ENCODE data around the gene MAIP1.
"Not testable (repeated sequence)": the region's sequence is repeated elsewhere in the genome, so short reads cannot be mapped to it uniquely, and the experiment has no call there.

The MAIP1 gene, protein sequence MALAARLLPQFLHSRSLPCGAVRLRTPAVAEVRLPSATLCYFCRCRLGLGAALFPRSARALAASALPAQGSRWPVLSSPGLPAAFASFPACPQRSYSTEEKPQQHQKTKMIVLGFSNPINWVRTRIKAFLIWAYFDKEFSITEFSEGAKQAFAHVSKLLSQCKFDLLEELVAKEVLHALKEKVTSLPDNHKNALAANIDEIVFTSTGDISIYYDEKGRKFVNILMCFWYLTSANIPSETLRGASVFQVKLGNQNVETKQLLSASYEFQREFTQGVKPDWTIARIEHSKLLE

DNA sequence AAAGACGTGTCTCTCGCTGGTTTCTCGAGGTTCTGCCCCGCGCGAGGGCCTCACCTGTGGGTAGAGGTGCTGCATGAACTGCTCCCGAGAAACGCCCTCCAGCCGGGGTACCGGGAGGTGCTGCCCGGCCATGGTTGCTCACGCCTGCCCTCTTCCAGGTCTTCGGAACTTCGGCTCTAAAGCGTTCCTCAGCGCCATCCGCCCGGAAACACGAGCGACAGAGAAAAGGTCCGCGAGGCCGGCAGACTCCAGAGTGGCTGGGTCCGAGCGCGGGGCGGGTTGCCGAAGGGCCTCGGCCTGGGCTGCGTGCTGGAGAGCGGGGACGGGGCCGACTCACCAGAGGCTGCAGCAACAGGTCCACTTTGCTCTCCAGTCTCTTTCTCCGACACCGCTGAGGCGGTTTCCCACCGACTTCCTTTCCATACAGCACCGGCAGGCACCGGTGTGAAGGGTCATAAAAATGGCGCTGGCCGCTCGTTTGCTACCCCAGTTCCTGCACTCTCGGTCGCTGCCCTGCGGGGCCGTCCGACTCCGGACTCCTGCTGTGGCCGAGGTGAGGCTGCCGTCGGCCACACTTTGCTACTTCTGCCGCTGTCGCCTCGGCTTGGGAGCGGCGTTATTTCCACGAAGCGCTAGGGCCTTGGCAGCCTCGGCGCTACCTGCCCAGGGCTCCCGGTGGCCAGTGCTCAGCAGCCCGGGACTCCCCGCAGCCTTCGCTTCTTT lies at the start of gene MAIP1, which contains the start of gene TYW5:
Gene MAIP1, plus strand, starts transcription at position 244 of the 723 bp plus-strand sequence. Its CDS starts 217 bp downstream, at position 461.
Gene TYW5, minus strand, starts transcription at position 153 of the 723 bp plus-strand sequence. Its CDS starts 21 bp downstream, at position 132.
- peak; percentile 70 for DNase-seq (ENCODE audit: low read depth)

DNA sequence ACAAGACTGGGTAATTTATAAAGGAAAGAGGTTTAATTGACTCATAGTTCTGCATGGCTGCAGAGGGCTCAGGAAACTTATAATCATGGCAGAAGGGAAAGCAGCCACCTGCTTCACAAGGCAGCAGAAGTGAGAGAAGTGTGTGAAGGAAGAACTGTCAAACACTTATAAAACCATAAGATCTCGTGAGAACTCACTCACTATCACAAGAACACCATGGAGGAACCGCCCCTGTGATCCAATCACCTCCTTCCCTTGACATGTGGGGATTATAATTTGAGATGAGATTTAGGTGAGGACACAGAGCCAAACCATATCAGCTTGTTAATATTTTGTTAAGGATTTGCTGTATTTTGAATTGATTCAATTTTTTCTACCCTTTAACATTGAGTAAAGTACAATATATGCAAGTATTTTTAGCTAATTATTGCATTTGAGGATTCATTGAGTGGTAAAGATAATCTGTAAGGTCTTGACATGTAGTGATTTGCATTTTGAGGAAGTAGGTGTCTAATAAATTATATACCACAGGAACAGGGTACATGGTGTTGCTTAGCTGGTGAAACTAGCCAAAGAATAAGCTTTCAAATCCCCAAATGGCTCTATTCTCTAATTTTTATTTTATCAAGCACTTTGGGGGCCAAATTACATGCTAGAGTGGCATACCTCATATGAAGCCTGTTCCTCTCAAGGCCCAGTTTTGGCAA lies 48.2 kb upstream of the MAIP1 start:
- no peak for DNase-seq (ENCODE audit: low read depth)

DNA sequence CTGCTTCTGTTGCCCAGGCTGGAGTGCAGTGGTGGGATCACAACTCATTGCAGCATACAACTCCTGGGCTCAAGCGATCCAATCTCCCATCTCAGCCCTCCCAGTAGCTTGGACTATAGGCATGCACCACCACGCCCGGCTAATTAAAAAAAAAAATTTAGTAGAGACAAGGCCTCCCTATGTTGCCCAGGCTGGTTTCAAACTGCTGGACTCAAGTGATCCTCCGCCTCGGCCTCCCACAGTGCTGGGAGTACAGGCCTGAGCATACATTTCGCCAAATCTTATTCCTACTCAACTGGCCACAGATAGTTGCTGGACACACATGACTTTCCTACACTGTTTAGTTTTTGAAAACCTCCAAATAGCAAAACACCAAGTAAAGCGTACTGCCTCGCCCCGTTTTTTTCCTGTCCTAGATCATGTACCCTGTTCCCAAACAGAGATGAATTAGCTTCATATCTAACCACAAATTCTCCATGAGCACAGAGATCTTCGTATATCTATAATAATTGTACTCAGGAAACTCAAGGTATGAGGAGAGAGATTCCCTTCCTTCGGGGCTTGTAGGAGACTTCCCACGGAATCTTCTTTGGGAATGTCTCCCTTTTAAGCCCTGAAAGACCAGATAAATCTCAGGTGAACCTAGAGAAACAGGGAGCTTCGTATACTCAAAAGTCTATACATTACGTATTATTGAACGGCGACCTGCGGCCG lies 44.9 kb upstream of the MAIP1 start:
- DNase-seq (ENCODE audit: low read depth) = peak; percentile 13

DNA sequence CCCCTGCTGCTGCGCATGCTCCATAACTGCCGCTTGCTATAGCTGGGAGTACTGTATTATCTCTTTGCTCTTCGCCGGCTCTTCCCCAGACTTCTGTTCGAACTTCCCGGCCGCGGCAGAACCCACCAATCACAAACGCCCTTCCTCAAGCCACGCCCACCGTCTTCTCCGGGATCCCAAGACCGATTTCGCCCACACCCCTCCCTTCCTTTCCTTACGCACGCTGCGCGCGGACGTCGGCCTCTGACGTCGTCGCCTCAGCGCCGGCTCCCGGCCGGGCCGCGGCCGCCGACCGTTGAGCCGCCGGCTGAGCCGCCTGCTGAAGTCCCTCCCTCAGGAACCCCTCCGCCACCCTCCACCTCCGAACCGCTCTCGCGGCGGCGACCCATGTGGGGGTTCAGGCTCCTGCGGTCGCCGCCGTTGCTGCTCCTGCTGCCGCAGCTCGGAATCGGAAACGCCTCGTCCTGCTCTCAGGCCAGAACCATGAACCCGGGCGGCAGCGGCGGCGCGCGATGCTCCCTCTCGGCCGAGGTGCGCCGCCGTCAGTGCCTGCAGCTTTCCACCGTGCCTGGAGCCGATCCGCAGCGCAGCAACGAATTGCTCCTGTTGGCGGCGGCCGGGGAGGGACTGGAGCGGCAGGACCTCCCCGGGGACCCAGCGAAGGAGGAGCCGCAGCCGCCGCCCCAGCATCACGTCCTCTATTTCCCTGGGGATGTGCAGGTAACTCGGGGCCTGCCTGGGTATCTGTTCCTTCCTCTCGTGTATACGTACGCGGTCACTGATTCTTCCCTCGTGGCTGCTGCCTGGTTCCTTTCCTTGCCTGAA lies 44.1 kb upstream of the MAIP1 start, which contains the start of gene C2orf69:
Gene C2orf69, plus strand, starts transcription at position 242 of the 825 bp plus-strand sequence. Its CDS starts 146 bp downstream, at position 388.
- peak; percentile 98 for DNase-seq (ENCODE audit: low read depth)

DNA sequence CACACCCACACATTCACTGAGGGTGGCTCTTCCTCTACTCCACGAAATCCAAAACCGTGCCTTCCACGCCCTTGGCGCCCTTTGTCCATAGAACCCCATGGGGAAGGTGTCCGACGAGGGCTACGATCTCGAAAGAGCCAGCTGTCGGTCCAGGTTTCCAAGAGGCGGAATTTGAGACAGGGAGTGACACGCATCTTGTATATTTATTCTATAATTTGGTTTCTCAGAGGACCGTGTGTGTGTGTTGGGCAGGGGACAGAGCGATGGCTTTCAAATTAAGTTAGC lies 43.6 kb upstream of the MAIP1 start:
- DNase-seq (ENCODE audit: low read depth) = no peak

DNA sequence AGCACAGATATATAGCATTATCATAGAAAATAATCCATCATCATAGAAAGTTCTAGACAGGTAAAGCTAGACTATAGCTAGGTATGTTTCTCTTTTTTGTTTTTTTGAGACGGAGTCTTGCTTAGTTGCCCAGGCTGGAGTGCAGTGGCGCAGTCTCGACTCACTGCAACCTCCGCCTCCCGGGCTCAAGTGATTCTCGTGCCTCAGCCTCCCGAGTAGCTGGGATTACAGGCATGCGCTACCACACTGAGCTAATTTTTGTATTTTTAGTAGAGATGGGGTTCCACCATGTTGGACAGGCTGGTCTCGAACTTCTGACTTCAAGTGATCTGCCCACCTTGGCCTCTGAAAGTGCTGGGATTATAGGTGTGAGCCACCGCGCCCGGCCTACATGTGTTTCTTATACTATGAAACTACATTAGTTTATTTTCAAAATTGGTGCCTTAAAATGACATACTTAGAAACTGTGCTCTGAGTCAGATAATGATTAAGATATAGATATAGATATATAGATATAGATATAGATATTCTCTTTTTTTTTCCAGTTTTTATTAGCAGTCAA lies 42.7 kb upstream of the MAIP1 start:
- DNase-seq (ENCODE audit: low read depth) = not testable (repeated sequence)

DNA sequence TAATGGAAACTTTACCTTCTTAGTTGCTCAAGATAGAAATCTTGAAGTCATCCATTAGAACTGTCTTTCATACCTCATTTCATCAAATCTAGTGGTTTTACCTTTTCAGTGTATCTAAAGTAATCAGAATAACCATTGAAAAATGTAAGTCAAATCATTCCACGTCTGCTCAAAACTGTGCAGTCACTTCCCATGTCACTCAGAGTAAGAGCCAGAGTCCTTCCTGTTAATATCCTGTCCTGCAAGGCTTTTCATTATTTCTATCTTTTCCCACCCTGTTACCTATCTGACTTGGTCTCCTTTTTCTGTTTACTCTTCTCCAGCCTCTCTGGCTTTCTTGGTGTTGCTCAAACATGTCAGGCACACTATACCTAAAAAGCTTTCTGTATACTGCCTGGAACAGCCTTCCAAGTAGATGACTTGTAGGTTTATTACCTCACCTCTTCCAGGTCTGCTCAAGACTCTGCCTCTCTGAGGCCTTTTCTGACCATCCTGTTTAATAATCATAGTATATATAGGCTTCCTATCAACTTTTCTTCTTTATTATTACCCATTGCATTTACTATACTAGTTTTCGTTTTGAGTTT lies 40.9 kb upstream of the MAIP1 start:
- no peak for DNase-seq (ENCODE audit: low read depth)

DNA sequence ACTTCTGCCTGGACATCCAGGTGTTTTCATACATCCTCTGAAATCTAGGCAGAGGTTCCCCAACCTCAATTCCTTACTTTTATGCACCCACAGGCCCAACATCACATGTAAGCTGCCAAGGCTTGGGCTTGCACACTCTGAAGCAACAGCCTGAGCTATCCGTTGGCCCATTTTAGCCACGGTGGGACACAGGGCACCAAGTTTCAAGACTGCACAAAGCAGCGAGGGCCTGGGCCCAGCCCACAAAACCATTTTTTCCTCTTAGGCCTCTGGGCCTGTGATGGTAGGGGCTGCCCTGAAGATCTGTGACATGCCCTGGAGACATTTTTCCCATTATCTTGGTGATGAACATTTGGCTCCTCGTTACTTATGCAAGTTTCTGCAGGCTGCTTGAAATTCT lies 38.4 kb upstream of the MAIP1 start:
- DNase-seq (ENCODE audit: low read depth) = no peak

DNA sequence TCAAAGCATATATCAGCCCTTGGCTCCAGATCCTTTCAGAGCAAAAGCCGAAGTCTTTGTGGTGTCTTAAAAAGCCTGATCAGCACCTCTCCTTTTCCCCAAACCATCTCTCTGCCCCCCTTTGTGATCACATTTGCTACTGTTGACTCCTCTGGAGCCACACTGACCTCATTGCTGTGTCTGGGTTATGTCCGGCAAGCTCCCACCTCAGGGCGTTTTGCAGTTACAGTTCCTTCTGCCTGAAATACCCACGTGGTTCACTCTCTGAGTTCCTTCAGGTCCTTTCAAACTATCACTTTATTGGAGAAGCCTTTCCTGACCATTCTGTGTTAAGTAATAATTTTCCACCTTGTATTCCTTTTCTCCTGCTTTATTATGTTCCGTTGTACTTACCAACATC lies 32.5 kb upstream of the MAIP1 start:
- no peak for DNase-seq (ENCODE audit: low read depth)

DNA sequence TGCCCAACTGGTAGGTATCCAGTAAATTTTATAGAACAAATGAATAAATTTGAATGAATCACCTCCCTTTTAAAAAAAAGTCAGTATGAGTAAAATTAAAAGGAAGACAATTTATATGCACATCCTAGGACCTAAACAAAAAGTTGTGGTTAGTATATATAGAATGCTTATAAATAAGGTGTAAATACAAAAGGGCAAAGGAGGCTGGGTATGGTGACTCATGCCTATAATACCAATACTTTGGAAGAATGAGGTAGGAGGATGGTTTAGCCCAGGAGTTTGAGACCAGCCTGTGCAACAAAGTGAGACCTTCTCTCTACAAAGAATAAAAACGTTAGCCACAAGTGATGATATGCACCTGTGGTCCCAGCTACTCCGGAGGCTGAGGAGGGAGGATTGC lies 31.5 kb upstream of the MAIP1 start:
- no peak for DNase-seq (ENCODE audit: low read depth)

DNA sequence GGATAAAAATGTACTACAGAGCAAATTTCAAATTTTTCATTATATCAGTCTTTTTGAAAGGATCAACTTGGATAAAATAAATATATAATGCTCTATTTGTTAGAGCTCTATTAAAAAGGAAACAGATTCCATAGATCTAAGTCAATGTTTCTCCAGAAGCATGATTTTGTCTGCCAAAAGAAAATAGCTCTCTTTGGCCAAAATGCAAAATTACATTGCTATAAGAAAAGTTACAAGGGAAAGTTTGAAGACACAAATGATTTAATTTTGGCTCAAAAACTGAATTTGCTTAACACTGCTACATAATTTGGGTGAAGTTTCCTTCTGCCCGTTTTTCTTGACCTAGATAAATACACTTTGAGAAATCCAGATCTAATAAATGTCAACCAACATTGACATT lies 28.6 kb upstream of the MAIP1 start:
- DNase-seq (ENCODE audit: low read depth) = no peak

DNA sequence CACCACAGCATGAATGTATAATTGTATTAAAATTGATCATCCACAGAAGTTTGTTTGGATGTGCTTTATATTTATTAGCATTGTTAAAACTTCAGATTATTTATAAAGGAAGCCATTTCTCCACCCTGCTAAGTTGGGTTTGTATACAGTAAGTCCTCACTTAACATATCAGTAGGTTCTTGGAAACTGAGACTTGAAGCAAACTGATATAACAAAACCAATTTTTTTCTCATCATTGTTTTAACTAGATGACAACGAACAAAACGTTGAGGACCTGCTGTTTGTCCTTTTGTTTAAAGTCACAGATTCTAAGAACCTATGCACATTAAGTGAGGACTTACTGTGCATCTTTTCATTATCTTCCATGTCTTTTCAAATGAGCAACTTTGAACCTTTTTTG lies 27.2 kb upstream of the MAIP1 start:
- DNase-seq (ENCODE audit: low read depth) = no peak

DNA sequence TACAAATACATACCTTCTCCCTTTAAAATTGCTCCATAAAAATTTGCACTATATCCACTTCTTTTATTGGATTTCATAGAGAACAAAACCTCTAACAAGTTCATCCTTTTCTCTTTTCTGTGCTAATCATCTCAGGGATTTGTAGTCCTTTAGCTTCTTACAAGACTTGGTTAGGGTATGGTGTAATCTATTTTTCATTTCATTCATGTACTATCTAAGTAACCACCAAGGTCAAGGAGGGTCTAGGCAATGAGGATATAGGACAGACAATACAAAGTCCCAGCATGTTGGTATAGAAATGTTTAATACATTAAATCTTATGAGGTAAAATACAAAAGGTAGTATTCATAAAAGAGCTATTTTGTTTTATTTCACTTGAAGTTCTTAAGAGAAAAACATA lies 26.8 kb upstream of the MAIP1 start:
- DNase-seq (ENCODE audit: low read depth) = no peak

DNA sequence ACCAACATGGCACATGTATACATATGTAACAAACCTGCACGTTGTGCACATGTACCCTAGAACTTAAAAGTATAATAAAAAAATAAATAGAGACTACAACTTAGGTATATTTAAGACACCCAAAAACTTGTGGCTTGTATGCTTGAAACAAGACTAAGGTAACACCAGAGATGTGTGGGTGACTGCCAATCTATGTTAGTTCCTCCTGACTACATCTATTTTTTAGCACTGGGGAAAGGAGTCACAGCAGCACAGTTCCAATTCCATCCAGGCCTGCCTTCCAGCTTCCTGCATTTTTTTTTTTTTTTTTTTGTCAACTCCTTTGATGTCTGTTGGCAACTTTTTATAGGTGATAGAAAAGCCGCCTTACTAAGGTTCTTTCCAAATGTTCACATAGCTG lies 26.1 kb upstream of the MAIP1 start:
- no peak for DNase-seq (ENCODE audit: low read depth)

DNA sequence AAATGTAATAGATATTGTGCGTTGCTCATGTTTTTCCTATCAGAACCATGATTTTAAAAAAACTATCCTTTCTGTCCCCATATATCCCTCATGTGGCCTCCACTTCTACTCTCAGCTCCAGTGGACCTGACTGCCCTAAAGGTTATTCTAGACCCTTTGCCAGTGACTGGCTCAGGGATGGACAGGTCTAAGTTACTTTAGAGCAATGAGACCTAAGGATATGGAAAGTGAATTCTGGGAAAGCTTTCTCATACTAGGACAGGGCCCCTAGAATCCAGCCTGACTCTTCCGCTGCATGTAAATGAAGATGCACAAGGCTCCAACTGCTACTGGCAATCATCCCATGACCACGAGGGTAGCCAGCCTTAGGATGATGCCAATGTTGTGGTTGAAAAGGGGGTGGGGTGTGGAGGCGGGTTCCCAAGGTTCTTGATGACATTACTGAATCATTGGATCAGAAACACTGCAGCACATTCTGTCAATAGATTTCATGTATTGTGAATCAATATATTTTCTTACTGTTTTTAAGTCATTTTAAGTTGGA lies 23.0 kb upstream of the MAIP1 start:
- no peak for DNase-seq (ENCODE audit: low read depth)

DNA sequence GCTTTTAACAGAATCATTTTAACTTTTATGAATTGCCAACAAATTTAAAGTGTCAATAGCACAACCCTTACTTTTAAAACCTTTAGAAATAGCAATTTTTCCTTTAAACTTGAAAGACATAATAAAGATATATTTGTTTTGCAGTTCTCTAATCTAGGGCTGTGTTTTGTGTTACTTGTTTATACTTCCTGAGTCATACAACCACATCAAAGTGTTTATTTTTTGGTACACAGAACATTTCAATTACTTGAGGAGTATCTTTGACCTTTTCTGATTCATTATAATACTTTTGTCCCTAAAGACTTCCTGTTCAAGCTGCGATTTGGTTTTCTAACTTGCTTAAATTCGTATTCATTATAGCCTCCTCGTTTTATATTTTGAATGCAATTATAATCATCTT lies 21.9 kb upstream of the MAIP1 start:
- no peak for DNase-seq (ENCODE audit: low read depth)

DNA sequence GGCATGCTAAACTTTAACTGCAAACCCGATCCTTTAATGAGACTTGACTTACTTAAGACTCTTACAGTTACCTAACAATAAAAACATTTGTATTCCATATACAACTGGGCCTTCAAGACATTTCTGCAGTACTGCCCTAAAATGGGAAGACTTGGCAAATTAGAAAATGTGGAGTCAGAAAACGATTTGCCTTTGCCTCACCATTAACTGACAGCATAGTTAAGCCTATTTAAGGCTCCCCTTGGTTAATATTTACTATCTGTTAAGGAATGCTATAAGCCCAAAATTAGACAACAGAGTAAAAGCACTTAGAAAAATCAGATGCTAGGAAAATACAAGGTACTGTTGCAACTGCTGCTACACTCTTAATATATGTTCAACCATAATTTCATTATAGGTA lies 18.8 kb upstream of the MAIP1 start:
- DNase-seq (ENCODE audit: low read depth) = no peak

DNA sequence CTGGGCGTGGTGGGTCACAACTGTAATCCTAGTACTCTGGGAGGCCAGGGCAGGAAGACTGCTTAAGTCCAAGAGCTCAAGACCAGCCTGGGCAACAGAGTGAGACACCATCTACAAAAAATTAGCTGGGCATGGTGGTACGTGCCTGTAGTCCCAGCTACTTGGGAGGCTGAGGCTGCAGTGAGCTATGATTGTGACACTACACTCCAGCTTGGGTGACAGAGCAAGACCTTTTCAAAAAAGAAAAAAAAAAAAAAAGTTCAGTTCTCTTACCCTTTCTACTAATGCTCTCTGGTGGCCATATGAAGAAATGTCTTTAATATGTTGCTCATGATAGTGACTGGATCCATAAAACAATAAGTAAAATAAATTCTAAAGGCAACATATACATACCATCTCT lies 15.0 kb upstream of the MAIP1 start:
- no peak for DNase-seq (ENCODE audit: low read depth)

DNA sequence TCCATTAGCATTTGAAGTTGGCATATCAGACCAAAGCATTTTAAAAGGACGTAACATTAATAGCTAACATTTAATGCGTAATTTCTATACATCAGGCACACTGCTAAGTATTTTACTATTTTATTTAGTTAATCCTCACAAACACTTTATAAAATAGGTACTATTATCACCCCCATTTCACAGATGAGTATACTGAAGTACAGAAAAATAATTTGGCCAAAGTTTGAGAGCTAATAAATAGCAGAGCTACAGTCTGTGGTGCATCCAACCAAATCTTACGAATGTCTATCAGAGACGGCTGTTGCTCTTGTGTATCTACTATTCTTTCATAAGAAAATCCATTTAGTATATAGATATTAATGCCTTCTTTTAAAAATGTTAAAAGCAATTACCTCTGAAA lies 12.0 kb upstream of the MAIP1 start:
- DNase-seq (ENCODE audit: low read depth) = no peak

DNA sequence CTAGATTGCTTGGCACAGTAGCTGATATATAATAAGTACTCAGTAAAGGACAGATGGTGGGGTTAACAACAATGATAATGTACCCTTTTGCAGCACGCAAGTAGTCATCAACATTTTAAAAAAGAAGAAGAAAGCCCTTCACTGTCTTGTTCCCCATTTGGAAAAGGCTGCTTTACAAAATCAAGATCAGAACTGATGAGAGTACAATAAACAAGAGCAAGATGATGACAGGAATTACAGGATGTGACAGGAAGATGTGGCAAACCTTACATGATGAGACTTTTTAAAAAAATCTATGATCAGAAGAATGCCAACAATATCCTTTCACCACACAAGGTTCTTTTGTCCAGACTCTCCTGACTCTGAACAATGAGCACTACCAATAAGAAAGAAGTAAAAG lies 9.2 kb upstream of the MAIP1 start:
- DNase-seq (ENCODE audit: low read depth) = no peak

DNA sequence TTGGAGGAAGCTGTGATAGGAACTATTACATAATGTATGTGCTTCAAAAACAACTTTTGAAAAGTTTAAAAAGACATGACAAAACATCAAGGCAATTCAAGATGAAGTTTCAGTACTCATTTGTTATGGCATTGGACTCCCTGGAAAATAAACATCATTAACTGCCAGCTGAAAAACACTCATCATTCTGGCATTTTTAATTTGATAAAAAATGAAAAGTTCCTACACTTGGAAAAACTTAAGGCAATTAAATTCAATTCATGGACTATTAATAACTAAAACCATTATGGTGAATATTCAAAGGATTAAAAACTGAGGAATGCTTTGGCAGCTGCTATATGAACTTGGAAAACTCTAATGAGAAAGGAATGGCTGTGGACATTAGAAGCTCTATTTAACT lies 8.5 kb upstream of the MAIP1 start:
- DNase-seq (ENCODE audit: low read depth) = no peak

Measured in HS-5 (cell line).